PFSK-1 (cell line): ENCODE measurements around the gene P2RY12.

ENCODE experiments used
- FOXP2 ChIP-seq: optimal IDR thresholded peaks from 2 replicates; pipeline ENCODE3; 2011; ENCODE audit warnings: borderline replicate concordance, control low read depth, inconsistent platforms; ENCODE audit not compliant: insufficient read depth; ENCODE audit errors: extremely low read length, extremely low read depth
- POLR2AphosphoS5 ChIP-seq: IDR thresholded peaks from 2 replicates; pipeline ENCODE4 v1.6.1; 2012; ENCODE audit warnings: low read depth, mild to moderate bottlenecking, control low read depth, low read length, moderate library complexity
- REST ChIP-seq, 2 experiments: IDR thresholded peaks; 2 replicates each; pipeline versions ENCODE4 v1.6.1 to v1.8.0; 2011 to 2012; ENCODE audit warnings: low read depth in 2 of 2, low read length in 2 of 2, control low read depth in 1 of 2, inconsistent platforms in 1 of 2, mild to moderate bottlenecking in 1 of 2, moderate library complexity in 1 of 2; ENCODE audit not compliant: insufficient read depth in 1 of 2
- SIN3A ChIP-seq: IDR thresholded peaks from 2 replicates; pipeline ENCODE4 v1.6.1; 2012; ENCODE audit warnings: mild to moderate bottlenecking, low read length, moderate library complexity, borderline replicate concordance; ENCODE audit not compliant: insufficient read depth
- TAF1 ChIP-seq: IDR thresholded peaks from 2 replicates; pipeline ENCODE4 v1.6.1; 2012; ENCODE audit warnings: low read length, control low read depth, borderline replicate concordance; ENCODE audit not compliant: insufficient read depth

Gene P2RY12

GRCh38 chr3:151314593-151314992 is 70.0 kb downstream of the P2RY12 start:
- TF ChIP-seq POLR2AphosphoS5 (no peak), FOXP2 (no peak), REST (IDR thresholded peaks at IDR 0.05; ENCODE audit: insufficient read depth in 1 of 2, low read depth in 2 of 2, low read length in 2 of 2) (no peak), TAF1 (no peak), SIN3A (no peak)

DNA sequence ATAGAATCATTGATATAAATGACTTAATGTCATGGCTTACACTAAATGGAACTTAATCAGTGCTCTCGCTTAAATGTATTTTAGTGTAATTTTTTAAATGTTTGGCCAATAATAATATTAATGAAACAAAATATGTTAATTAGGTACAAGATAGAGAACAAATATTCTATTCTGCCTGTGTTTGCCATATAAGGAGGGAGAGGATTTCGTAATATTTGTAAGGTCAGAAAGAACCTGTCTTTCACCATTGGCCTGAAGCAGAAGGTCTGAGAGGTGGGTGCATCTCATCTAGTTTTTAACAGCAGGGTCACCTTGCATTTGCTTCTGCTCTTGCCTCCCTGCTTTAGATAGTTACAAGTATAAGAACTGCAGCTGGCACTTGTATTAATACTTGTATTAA is 70.4 kb downstream of the P2RY12 start:
- TF ChIP-seq TAF1 (no peak), SIN3A (no peak), FOXP2 (no peak), POLR2AphosphoS5 (no peak), REST (IDR thresholded peaks at IDR 0.05; ENCODE audit: insufficient read depth in 1 of 2, low read depth in 2 of 2, low read length in 2 of 2) (no peak)

DNA sequence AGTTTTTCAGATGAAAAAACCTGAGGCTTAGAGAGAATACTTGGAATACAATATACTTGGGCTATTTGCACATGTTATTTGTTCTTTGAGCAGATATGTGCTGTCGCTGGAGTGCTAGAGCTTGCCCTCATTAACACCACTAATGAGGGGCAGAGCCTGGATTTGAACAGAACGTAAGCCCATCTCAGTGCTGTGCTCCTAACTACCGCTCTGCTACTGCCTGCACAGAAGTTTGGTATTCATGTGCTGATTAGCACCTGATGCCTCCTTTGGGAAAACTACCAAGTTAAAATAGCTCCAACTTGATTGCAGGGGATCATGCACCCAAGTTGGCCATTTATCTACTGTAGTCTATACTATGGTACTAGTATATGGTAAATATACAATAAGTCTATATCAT is 71.6 kb downstream of the P2RY12 start:
- TF ChIP-seq REST (IDR thresholded peaks at IDR 0.05; ENCODE audit: insufficient read depth in 1 of 2, low read depth in 2 of 2, low read length in 2 of 2) (no peak), SIN3A (no peak)

DNA sequence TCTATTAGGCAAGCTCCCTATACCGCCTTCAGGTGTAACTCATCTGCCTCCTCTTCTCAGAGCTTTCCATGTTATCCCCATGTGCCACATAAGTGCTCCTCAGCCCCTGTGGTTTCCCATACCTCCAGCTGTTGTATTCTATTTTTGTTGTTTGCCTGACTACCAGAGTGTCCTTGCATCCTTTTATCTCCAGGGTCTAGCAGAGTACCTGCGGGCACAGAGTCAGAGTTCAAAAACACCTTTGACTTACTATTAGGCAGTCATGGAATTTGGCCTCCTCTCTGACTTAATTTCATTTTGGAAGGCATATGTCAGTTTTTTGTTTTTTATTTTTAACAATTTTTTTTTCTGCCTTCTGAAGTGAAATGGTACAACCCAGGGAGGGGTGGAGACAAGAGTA is 75.0 kb downstream of the P2RY12 start:
- TF ChIP-seq FOXP2 (no peak), SIN3A (no peak), TAF1 (no peak), REST (IDR thresholded peaks at IDR 0.05; ENCODE audit: insufficient read depth in 1 of 2, low read depth in 2 of 2, low read length in 2 of 2) (no peak), POLR2AphosphoS5 (no peak)

GRCh38 chr3:151307583-151308488 is 76.7 kb downstream of the P2RY12 start:
- no peak for TF ChIP-seq FOXP2
